Pancreas (tissue), 10 donors: ENCODE results near the gene HSPA4. TPM values are rescaled to one million over a fixed set of nuclear protein-coding genes. Genes with fewer than 3 reads are reported as not detected.

ENCODE experiments used
- ATAC-seq, 4 donors: fragments of 200-7000 bp; cut with Tn5 transposase; one replicate each; pipeline versions ENCODE4 v1.8.0 to v1.9.1; 2020; ENCODE audit warnings: mild to moderate bottlenecking in 4 of 4, moderate library complexity in 4 of 4
- DNase-seq, 6 donors: peaks; one replicate each; pipeline ENCODE4 v3.0.0-alpha.2; 2020
- FAIRE-seq: peaks from 2 replicates; lab custom pipeline; 2012; peaks lifted over from hg19 to GRCh38; lab: Jason Lieb, UNC
- H3K27ac ChIP-seq, 4 donors: fragments of 200-600 bp; sonication (generic); 1 replicate in 3 of 4; 2 replicates in 1 of 4; pipeline versions ENCODE4 v1.5.0 to v1.8.0; 2020
- H3K27me3 ChIP-seq, 4 donors: fragments of 200-600 bp; one replicate each; pipeline ENCODE4 v1.8.0; 2021
- H3K36me3 ChIP-seq, 3 donors: fragments of 200-600 bp; sonication (generic) in 1 of 3; one replicate each; pipeline versions ENCODE4 v1.5.0 to v1.8.0; 2020 to 2021
- H3K4me1 ChIP-seq, 3 donors: fragments of 200-600 bp; one replicate each; pipeline ENCODE4 v1.8.0; 2021
- H3K4me3 ChIP-seq, 4 donors: fragments of 200-600 bp; sonication (generic) in 2 of 4; one replicate each; pipeline versions ENCODE4 v1.5.0 to v1.8.0; 2020 to 2021
- H3K9me3 ChIP-seq, 4 donors: fragments of 200-600 bp; one replicate each; pipeline ENCODE4 v1.8.0; 2021
- WGBS, 2 donors: extraction: QIAGEN DNeasy Blood & Tissue Kit; methylation state at CpG; one replicate each; pipeline ENCODE4 v1.1.7; 2013; 5-methylcytosine and 5-hydroxymethylcytosine counted together
- intact Hi-C, 3 donors: fragments of 100-400 bp; cut with DNase I; formaldehyde crosslinking; loops; one replicate each; pipeline versions ENCODE4 v1.11.1 to v1.14.2; 2022
- polyA plus RNA-seq, 2 donors: library from polyadenylated mRNA; stranded (reverse); fragments of 200-250 nt; gene quantifications; one replicate each; pipeline ENCODE4 v1.2.3, GENCODE V29; 2013
- total RNA-seq, 6 donors: library from RNA; stranded (reverse); fragmentation: NEBNext Ultra II Directional in 4 of 6; extraction: Animal tissue kit (Norgen Biotek cat#: 25700) in 4 of 6; gene quantifications; one replicate each; pipeline versions ENCODE4 v1.2.1 to v1.2.4, GENCODE V29; 2021 to 2023
- TF ChIP-seq, protein P1 (sequence below), 4 donors: fragments of 200-600 bp; sonication (generic) in 3 of 4; IDR thresholded peaks; one replicate each; pipeline versions ENCODE4 v1.5.0 to v1.8.0; 2021; ENCODE audit warnings: antibody characterized with exemption in 4 of 4
- donor health status: healthy with polysubstance abuse.
- donor health status: DM: no; HTN: no; CAD: no; lungs with moderate emphysema.
- donor health status: DM: no; HTN: no; CAD: no.
- donor health status: control.
- donor health status: control.
- donor health status: Bipolar disorder and iron deficiency.
- donor health status: DM: yes; HTN: yes; CAD: no.
- donor health status: DM: no; HTN: no; CAD: no.
- donor health status: DM: no; HTN: no; CAD: no.
- donor health status: DM: yes; HTN: yes; CAD: no.

HSPA4 gene
- total and polyA plus RNA-seq, 8 donors = 21.3 to 44.0 (median 32.1) TPM

DNA sequence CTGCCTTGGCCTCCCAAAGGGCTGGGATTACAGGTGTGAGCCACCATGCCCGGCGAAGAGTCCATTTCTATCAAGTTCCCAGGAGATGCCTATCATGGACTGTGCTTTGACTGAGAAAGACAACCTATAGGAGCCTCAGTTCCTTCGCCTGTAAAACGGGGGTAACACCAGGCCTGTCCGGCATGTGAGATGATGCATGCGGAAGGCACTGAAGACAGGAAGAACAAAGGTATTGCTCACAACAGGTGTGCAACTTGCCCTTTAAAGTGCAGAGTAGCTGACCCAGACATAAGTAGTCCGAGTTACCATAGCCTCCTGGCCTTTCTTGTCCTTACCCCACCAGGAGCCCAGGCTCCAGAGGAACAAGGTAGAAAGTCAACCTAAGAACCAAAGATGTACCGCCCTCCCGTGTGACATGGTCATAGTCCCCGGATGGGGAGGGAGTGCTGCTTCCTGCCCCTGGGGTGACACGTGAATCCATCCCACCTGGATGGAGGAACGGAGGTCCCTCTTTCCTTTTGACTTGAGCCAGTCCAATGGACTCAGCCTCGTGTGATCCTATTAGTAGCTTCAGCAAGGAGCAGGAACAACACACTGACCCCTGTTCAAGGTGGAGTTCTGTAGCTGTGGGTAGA, 60.3 kb downstream of the HSPA4 start:
- TF ChIP-seq, protein P1, sequence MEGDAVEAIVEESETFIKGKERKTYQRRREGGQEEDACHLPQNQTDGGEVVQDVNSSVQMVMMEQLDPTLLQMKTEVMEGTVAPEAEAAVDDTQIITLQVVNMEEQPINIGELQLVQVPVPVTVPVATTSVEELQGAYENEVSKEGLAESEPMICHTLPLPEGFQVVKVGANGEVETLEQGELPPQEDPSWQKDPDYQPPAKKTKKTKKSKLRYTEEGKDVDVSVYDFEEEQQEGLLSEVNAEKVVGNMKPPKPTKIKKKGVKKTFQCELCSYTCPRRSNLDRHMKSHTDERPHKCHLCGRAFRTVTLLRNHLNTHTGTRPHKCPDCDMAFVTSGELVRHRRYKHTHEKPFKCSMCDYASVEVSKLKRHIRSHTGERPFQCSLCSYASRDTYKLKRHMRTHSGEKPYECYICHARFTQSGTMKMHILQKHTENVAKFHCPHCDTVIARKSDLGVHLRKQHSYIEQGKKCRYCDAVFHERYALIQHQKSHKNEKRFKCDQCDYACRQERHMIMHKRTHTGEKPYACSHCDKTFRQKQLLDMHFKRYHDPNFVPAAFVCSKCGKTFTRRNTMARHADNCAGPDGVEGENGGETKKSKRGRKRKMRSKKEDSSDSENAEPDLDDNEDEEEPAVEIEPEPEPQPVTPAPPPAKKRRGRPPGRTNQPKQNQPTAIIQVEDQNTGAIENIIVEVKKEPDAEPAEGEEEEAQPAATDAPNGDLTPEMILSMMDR (IDR thresholded peaks at IDR 0.05) = no peak
- no peaks in the 10 kb centered on the region for H3K9me3 ChIP-seq
- ATAC-seq (no peak), FAIRE-seq (no peak), DNase-seq (no peak)
- no peaks in the 10 kb centered on the region for H3K36me3 ChIP-seq
- H3K4me1 ChIP-seq = no peaks in the 10 kb centered on the region
- no peak overlapping the region for H3K27ac ChIP-seq
- WGBS, 2 donors = 75 to 83% methylated on average over 13 of the region's 13 CpGs
- H3K4me3 ChIP-seq = no peak overlapping the region
- no peaks in the 10 kb centered on the region for H3K27me3 ChIP-seq
- intact Hi-C loops = no loop called here

DNA sequence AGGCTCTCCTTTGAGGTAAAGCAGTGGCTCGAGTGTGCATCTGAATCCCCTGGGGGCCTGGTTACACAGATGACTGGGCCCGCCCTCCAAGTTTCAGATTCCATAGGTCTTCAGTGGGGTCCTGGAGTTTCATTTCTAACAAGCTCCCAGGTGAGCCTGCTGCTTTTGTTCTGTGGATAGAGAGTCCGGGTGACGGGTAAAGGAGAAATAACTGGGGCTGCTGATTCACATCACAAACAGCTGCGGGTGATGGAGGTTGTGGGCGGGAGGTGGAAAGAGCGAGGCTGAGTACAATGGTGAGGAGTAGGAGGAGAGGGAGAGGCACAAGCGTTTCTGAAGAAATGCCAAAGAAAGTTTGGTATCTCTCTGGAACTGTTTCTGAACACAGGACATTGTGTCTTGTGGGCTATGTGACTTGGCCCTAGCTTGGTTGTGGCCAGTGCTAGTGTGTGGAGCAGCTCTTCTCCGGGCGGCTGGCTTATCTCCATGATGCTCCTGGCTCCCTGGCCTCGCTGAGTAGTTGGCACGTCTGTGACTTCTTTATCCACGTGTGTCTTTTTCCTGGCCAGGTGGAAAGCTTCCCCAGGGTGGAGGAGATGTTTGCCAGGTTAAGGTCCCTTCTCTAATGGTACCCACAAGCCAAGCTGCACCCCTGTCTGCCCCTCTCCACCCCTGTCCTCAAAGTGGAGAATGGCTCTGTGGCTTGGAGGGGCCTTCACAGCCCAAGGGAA, 61.7 kb downstream of the HSPA4 start:
- no peaks in the 10 kb centered on the region for H3K9me3 ChIP-seq
- intact Hi-C loops = no loop called here
- WGBS, 2 donors = 63 to 69% methylated on average over 13 of the region's 13 CpGs
- TF ChIP-seq, protein P1 (IDR thresholded peaks at IDR 0.05) = no peak
- H3K27ac ChIP-seq = no peak overlapping the region
- DNase-seq (no peak), FAIRE-seq (no peak), ATAC-seq (no peak)
- H3K36me3 ChIP-seq = no peaks in the 10 kb centered on the region
- H3K4me1 ChIP-seq = no peaks in the 10 kb centered on the region
- H3K27me3 ChIP-seq = no peaks in the 10 kb centered on the region
- H3K4me3 ChIP-seq = no peak overlapping the region

DNA sequence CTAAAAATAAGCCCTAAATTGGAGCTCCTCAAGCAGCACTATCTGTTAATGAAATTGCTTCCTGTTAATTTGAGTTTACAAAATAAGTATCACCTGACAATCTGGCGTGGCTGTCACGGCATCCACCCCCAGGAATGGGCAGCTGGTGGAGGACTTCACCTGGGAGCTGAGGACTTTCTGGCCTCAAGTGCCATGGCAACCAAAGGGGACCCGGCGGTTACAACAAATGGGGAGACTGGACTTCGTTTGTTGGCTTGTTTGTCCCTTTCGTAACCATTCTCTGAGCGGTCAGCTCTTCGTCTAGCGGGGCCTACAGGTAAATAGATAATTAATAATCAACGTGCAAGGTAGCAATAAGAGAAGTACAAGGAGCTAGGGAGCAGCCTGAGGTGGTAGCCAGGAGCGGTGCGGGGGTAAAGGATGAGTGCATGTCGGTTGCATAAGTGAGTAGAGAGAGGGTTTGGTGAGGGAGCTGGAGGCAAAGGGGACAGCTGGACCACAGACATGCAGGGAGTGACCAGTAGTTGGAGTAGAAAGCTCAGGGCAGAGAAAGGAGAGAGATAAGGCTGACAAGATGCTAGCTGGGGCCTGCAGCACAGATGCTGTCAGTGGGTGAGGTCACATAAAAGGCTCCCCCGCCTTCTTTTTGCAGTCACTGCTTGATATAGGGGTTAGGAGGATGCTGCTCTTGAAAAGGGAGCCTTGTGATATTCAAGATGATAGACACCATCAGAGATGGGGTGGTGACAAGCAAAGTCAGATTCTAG, 62.5 kb downstream of the HSPA4 start:
- no peaks in the 10 kb centered on the region for H3K9me3 ChIP-seq
- WGBS, 2 donors = 75 to 80% methylated on average over 14 of the region's 14 CpGs
- no peaks in the 10 kb centered on the region for H3K36me3 ChIP-seq
- H3K27ac ChIP-seq = no peak overlapping the region
- intact Hi-C loops = no loop called here
- no peak for DNase-seq
- H3K4me1 ChIP-seq = no peaks in the 10 kb centered on the region
- FAIRE-seq = no peak
- H3K27me3 ChIP-seq = no peaks in the 10 kb centered on the region
- ATAC-seq = no peak
- no peak overlapping the region for H3K4me3 ChIP-seq
- TF ChIP-seq, protein P1 (IDR thresholded peaks at IDR 0.05) = no peak

DNA sequence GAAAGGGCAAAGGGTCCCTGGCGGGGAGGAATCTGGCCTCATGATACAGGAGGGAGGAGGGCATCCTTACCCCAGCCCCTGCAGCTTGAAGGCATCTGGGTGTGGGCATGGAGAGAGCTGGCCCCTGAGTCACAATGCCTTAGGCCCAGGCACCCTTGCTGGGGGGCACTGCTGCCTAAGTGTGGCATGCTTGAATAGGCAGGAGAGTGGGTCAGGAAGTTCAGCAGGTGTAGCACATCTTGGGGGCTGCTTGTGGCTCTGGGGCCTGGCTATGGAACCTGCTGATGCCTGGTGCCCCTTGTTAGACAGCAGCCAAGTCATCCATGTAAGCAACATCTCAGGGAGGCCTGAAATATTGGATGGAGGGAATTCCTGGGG, 63.1 kb downstream of the HSPA4 start:
- TF ChIP-seq, protein P1 (IDR thresholded peaks at IDR 0.05) = no peak
- Histone ChIP-seq H3K4me3 (no peak overlapping the region), H3K27me3 (no peaks in the 10 kb centered on the region), H3K4me1 (no peaks in the 10 kb centered on the region), H3K27ac (no peak overlapping the region), H3K9me3 (no peaks in the 10 kb centered on the region), H3K36me3 (no peaks in the 10 kb centered on the region)
- WGBS, 2 donors = 100% methylated on average over 1 of the region's 1 CpG
- DNase-seq (no peak), ATAC-seq (no peak), FAIRE-seq (no peak)
- intact Hi-C loops = no loop called here
